GM21723 (cell line): Measurements from ENCODE around the gene SDF4.
"Not testable (repeated sequence)": the region's sequence is repeated elsewhere in the genome, so short reads cannot be mapped to it uniquely, and the experiment has no call there.

ENCODE experiments used
- ATAC-seq: cut with Tn5 transposase; IDR thresholded peaks from one replicate; pipeline ENCODE4 v1.9.1; 2021; ENCODE audit warnings: mild to moderate bottlenecking, moderate library complexity; ENCODE audit not compliant: unreplicated experiment

SDF4 gene

GRCh38 chr1:1181129-1181937, 50.5 kb downstream of the SDF4 start:
- no peak for ATAC-seq

GRCh38 chr1:1179983-1180861, 51.6 kb downstream of the SDF4 start:
- no peak for ATAC-seq

GRCh38 chr1:1179346-1179982, 52.3 kb downstream of the SDF4 start:
- ATAC-seq: no peak

- ATAC-seq: no peak
Observed at GRCh38 chr1:1178794-1179331, 52.9 kb downstream of the SDF4 start.

- ATAC-seq: no peak
Observed at GRCh38 chr1:1177452-1178206, 54.2 kb downstream of the SDF4 start.

GRCh38 chr1:1176931-1177330, 54.9 kb downstream of the SDF4 start:
- no peak for ATAC-seq

GRCh38 chr1:1176063-1176761, 55.6 kb downstream of the SDF4 start:
- not testable (repeated sequence) for ATAC-seq

- no peak for ATAC-seq
Observed at GRCh38 chr1:1175221-1176062, 56.4 kb downstream of the SDF4 start.

- no peak for ATAC-seq
Observed at GRCh38 chr1:1173793-1174415, 57.9 kb downstream of the SDF4 start, which contains the start of gene TTLL10. Gene TTLL10 (plus strand): TSS chr1:1173880. CDS start chr1:1179216, 5,336 bp downstream.

GRCh38 chr1:1173061-1173792, 58.6 kb downstream of the SDF4 start:
- no peak for ATAC-seq

GRCh38 chr1:1171546-1172340, 60.1 kb downstream of the SDF4 start:
- no peak for ATAC-seq

GRCh38 chr1:1171161-1171545, 60.6 kb downstream of the SDF4 start:
- no peak for ATAC-seq

- ATAC-seq: no peak
Observed at GRCh38 chr1:1170215-1171091, 61.3 kb downstream of the SDF4 start.

- ATAC-seq: no peak
Observed at GRCh38 chr1:1169429-1170214, 62.2 kb downstream of the SDF4 start.
